Endothelial cell of umbilical vein (primary cell): Measurements from ENCODE around the gene LPAR6.

Experiments used
- CTCF ChIP-seq, 2 donors: IDR thresholded peaks; 1 replicate in 1 of 2; 2 replicates in 1 of 2; pipeline ENCODE4 v1.5.1; 2011; ENCODE audit warnings: low read length in 2 of 2, mild to moderate bottlenecking in 2 of 2, moderate library complexity in 2 of 2, control low read depth in 1 of 2, inconsistent platforms in 1 of 2, low read depth in 1 of 2; ENCODE audit not compliant: insufficient read depth in 1 of 2; ENCODE audit errors: extremely low read depth in 1 of 2
- EZH2 ChIP-seq: IDR thresholded peaks from 2 replicates; pipeline ENCODE4 v1.6.1; 2012; ENCODE audit warnings: borderline replicate concordance, low read depth, mild to moderate bottlenecking, moderate library complexity, low read length, inconsistent platforms; ENCODE audit not compliant: severe bottlenecking
- FOS ChIP-seq: IDR thresholded peaks from 2 replicates; pipeline ENCODE4 v1.6.1; 2011; ENCODE audit warnings: mild to moderate bottlenecking, low read length, moderate library complexity, borderline replicate concordance; ENCODE audit not compliant: insufficient read depth
- GATA2 ChIP-seq: IDR thresholded peaks from 2 replicates; pipeline ENCODE4 v1.7.0; 2011; ENCODE audit warnings: low read depth, mild to moderate bottlenecking, moderate library complexity, mixed read lengths, low read length; ENCODE audit not compliant: insufficient read length, insufficient read depth
- JUN ChIP-seq: IDR thresholded peaks from 2 replicates; pipeline ENCODE4 v1.6.1; 2011; ENCODE audit warnings: borderline replicate concordance, low read depth; ENCODE audit not compliant: insufficient read length, insufficient read depth
- MYC ChIP-seq: IDR thresholded peaks from one replicate; pipeline ENCODE4 v1.6.1; 2011; ENCODE audit warnings: mild to moderate bottlenecking, low read depth, low read length
- POLR2A ChIP-seq: IDR thresholded peaks from 2 replicates; pipeline ENCODE4 v1.6.1; 2012; ENCODE audit warnings: low read depth, mild to moderate bottlenecking, control low read depth, low read length
- POLR2AphosphoS5 ChIP-seq: IDR thresholded peaks from 2 replicates; pipeline ENCODE4 v1.6.1; 2012; ENCODE audit warnings: low read depth, mild to moderate bottlenecking, control low read depth, low read length, moderate library complexity; ENCODE audit not compliant: insufficient read depth
- TF ChIP-seq, protein P1 (sequence below): IDR thresholded peaks from 2 replicates; pipeline ENCODE4 v1.6.1; 2011; ENCODE audit not compliant: insufficient read depth, insufficient read length

- TF ChIP-seq CTCF (IDR thresholded peaks at IDR 0.05; ENCODE audit: extremely low read depth in 1 of 2, insufficient read depth in 1 of 2, low read depth in 1 of 2, low read length in 2 of 2) (no peak), POLR2A (no peak), FOS (no peak), POLR2AphosphoS5 (no peak), EZH2 (no peak), JUN (no peak), MYC (no peak), GATA2 (no peak)
- TF ChIP-seq, protein P1, sequence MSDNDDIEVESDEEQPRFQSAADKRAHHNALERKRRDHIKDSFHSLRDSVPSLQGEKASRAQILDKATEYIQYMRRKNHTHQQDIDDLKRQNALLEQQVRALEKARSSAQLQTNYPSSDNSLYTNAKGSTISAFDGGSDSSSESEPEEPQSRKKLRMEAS = no peak
These were observed 36.7 kb upstream of the LPAR6 start for GRCh38 chr13:48449656-48450055.
